Measurements from ENCODE around the gene SPATS2.
A peak's percentile ranks its signal among the peaks of the same experiment; 100 is the strongest.

GRCh38 chr12:49366652-49367380 is 446 bp upstream of the SPATS2 start:
- peak; percentile 67 for TF ChIP-seq POLR2AphosphoS5 (IDR thresholded peaks at IDR 0.05; ENCODE audit: borderline replicate concordance, low read depth, low read length)
- TF ChIP-seq EZH2 (IDR thresholded peaks at IDR 0.05): no peak
- TF ChIP-seq FOXP2 (optimal IDR thresholded peaks at IDR 0.05; ENCODE audit: control extremely low read depth, extremely low read length, insufficient read depth): no peak

Data from SK-N-MC (cell line).